GM21528 (cell line): ENCODE data around the gene SETD2.

Source experiments
- ATAC-seq: cut with Tn5 transposase; IDR thresholded peaks from one replicate; pipeline ENCODE4 v1.9.1; 2021; ENCODE audit warnings: mild to moderate bottlenecking, moderate library complexity; ENCODE audit not compliant: unreplicated experiment, low FRiP score

The SETD2 gene

GRCh38 chr3:46988616-46989015, 175.3 kb downstream of the SETD2 start:
- no peak for ATAC-seq

GRCh38 chr3:46987743-46988401, 176.0 kb downstream of the SETD2 start:
- ATAC-seq: peak; percentile 57

- ATAC-seq: no peak
These were observed 176.6 kb downstream of the SETD2 start for GRCh38 chr3:46987319-46987742.

DNA sequence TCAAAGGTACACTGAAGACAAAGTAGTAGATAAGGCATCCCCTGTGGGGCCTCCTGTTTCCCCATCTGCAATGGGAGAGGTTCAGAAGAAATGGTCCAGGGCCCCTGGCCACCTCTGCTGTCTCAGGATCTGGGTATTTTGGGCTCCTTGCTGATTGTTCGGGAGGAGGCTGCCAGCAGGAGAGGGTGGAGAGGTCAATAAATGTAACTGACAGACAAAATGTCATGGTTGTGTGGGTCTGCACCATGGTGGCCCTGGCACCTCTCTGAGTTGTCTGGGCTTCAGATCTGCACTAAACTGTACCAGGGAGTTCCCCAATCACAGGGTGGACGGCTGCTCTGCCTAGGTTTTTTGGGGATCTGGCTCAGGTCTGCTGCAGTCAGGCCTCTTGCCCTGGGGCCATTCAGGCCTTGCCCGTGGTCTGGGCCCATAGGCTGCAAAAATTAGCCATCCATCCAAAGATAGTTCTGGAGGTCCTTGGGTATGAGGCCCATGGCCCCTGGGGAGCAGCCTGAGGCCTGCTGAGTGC, 177.1 kb downstream of the SETD2 start:
- no peak for ATAC-seq

GRCh38 chr3:46986055-46986730, 177.7 kb downstream of the SETD2 start:
- no peak for ATAC-seq

DNA sequence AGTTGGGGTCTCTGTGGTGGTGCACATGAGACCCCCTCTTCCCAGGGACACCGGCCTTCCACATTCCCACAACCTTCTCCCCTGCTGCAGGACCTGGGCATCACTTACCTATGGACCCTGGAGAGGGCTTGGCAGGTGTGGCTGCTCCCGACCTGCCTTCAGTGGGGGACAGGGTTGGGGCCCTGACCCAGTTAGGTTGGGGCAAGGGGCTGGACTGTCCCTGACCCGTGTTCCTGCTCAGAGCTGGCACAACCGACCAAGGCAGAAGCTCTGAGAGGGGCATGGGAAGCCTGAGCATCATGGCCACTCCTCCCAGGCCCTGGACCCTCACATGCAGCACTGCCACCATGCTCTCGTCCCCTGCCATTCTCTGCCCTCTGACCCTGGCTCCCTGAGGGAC, 178.3 kb downstream of the SETD2 start:
- no peak for ATAC-seq

- no peak for ATAC-seq
These were observed 179.1 kb downstream of the SETD2 start for GRCh38 chr3:46984591-46985459.

GRCh38 chr3:46982546-46982945, 181.4 kb downstream of the SETD2 start:
- no peak for ATAC-seq

- no peak for ATAC-seq
These were observed 181.9 kb downstream of the SETD2 start for GRCh38 chr3:46981932-46982471.

- peak; percentile 3 for ATAC-seq
These were observed 183.9 kb downstream of the SETD2 start for GRCh38 chr3:46979958-46980497.

DNA sequence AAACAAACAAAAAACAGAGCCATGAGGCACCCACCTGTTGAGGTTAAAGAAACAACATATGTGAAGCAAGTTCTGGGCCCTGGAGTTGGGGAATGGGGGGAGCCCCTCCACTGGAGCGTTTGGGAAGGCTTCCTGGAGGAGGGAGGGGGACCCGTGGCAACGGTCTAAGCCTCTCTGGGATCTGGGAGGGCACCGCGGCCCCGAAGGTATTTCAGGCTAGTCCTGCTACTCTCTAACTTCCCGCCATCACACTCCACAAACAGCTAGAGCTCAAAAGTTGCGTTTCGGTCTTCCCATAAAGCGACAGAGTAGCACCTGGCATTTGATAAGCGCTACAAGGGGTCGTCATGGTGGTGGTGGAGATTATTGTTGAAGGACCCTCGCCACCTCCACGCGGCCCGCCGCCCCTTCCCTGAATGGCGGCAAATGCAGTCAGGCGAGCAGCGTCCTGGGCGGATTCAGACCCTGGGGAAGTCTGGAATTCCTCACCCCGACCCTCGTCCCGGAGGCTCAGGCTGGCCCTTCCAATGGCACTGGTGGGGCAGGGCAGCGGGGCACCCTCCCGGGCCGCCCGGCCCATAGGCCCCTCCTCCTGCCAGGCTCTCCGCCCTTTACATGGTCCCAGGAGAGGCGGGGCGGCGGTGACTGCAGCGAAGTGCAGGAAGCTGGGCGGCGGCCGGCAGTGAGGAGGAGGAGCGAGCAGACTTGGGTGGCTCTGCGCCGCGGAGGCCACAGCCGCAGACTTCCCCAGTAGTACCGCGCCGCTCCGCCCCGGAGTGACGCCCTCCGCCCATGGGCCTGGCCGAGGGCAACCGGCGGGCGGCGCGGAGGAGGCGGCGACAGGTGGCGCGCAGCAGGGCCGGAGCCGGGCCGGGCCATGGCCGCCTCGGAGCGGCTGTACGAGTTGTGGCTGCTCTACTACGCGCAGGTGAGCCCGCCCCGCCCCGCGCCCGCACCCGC, 184.6 kb downstream of the SETD2 start, which contains the start of gene NBEAL2:
TSS of gene NBEAL2 (plus strand) at position 682 of the 960 bp plus-strand sequence. CDS start at position 878, 196 bp downstream.
- ATAC-seq: peak; percentile 60

- ATAC-seq: no peak
These were observed 185.5 kb downstream of the SETD2 start for GRCh38 chr3:46978381-46978780.

DNA sequence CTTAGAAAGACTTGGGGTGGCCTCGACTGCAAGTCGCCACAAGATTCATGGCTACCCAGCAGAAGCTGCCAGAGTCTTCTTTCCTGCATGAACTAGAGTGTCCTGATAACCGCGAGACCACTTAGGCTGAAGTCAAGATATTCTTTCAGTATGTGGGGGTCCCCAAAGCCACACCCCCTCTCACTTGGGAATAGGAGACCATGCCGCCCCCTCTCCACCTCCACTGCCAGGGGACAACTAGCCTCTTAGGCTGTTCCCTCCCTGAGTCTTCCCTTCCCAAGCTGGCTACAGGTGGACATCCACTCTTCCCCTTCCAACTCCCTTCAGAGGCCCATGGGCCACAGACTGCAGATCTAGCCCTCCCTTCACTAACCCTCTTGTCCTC, 186.1 kb downstream of the SETD2 start:
- no peak for ATAC-seq

GRCh38 chr3:46976326-46977190, 187.4 kb downstream of the SETD2 start, which contains the start of gene CCDC12:
Gene CCDC12 (minus strand): TSS chr3:46976745. CDS start chr3:46976732, 13 bp downstream.
- ATAC-seq: peak; percentile 61

DNA sequence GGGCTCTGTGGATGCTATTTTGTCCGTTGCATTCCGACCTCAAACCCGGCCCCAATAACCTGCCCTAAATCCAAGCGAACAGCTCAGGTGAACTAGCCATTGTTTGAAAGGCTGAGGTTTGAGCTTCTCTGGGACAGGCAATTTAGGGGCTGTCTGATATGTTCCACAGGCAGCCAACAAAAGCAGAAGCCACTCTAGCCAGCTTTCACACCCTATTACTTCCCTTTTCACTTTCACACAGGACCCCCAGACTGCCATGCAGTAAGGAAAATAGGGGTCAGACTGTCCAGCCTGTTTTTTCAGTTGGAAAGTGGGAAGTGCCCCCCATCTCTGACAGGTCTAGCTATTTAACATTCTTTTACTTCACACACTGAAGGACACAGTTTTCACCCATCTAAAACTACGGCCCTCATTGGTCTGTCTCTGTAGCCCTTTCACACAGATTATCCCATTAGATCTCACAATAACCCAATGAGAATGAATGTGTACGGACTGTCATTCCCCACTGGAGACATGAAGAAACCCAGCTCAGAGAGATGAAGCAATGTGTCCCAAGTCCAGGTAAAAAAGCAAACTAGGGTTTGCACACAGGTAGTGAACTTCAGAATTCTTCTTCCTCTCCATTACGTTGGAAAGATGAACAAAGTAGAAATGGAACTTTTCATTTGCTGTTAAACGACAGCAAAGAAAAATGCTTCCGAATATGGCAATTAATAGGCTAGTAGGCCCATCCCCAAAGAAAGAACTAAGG, 189.3 kb downstream of the SETD2 start:
- ATAC-seq: no peak

DNA sequence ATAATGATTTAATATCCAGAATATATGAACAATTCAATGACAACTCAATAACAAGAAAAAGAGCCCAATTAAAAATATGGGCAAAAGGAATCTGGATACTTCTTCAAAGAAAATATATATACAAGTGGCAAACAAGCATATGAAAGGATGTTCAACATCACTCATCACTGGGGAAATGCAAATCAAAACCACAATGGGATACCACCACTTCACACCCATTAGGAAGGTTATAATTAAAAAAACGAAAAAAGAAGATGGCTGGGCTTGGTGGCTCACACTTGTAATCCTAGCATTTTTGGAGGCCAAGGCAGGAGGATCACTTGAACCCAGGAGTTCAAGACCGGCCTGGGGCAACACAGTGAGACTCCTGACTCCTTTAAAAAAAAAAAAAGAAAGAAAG, 191.5 kb downstream of the SETD2 start:
- no peak for ATAC-seq

- ATAC-seq: no peak
These were observed 192.2 kb downstream of the SETD2 start for GRCh38 chr3:46971742-46972141.
